ENCODE results near the gene PELO.
A peak's percentile ranks its signal among the peaks of the same experiment; 100 is the strongest.
"Not testable (repeated sequence)": the region's sequence is repeated elsewhere in the genome, so short reads cannot be mapped to it uniquely, and the experiment has no call there.

PELO gene, protein sequence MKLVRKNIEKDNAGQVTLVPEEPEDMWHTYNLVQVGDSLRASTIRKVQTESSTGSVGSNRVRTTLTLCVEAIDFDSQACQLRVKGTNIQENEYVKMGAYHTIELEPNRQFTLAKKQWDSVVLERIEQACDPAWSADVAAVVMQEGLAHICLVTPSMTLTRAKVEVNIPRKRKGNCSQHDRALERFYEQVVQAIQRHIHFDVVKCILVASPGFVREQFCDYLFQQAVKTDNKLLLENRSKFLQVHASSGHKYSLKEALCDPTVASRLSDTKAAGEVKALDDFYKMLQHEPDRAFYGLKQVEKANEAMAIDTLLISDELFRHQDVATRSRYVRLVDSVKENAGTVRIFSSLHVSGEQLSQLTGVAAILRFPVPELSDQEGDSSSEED

DNA sequence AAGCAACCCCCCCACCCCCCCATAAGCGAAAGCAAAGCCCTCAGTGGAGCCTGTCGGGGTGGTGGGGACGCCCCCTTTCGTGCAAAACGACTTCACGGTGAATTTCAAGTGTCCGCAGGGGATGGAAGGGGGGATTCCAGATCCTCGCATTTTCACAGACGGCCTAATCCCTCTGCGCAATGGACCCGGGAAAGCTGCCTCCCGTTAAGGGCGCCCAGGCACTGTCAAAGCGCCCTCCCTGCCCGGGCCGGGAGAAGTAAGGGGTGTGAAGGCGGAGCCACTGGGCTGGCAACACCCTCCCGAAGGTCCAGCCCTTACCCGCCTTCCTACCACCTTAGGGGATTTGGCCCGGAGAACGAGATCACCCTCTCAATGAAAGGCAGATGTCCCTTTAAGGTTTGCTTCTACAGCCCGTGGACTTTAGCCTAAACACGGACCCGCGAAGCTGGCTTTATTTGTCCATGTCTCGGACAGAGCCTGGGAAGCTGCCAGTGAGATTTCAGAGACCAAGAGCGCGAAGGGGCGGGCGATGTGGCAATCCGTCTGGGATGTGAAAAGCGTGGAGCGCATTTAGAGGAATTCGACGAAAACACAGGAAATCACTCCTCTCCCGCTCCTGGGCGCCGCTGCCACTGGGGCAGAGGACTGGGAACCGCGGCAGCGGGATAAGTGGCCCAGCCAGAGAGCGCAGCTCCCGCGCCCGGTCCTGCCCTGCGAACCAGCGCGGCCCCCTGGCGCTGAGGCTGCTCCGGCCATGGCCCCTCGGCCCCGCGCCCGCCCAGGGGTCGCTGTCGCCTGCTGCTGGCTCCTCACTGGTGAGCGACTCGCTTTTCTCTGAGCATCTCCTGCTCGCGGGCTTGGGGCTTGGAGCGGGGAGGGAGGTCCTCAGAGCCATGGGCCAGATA is at the start of gene PELO, which contains the start of gene ITGA1:
TSS of gene PELO (plus strand) at position 317 of the 905 bp plus-strand sequence. CDS start 12,479 bp downstream, outside the sequence.
TSS of gene ITGA1 (plus strand) at position 317 of the 905 bp plus-strand sequence. CDS start at position 755, 438 bp downstream.
- DNase-seq (ENCODE audit: low spot score): peak; percentile 39

DNA sequence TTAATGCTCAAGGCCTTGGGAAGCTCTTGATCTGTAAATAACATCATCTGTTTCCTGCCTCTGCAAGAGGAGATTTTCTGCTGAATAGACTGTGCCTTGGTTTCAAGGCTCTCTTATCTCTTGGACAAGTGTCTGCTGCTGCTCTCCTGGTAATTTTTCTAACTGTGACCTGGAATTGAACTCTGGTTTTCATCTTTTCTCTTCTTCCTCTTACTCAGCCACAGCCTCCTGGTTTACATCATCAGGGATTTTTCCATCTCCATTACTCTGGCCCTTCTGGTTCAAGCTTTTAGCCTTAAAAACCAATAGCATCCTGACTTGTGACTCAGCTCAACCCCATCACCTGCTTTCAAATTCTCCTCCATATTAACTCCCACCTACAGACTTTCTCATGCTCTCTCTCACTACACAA is 49.6 kb upstream of the PELO start:
- DNase-seq (ENCODE audit: low spot score): no peak

DNA sequence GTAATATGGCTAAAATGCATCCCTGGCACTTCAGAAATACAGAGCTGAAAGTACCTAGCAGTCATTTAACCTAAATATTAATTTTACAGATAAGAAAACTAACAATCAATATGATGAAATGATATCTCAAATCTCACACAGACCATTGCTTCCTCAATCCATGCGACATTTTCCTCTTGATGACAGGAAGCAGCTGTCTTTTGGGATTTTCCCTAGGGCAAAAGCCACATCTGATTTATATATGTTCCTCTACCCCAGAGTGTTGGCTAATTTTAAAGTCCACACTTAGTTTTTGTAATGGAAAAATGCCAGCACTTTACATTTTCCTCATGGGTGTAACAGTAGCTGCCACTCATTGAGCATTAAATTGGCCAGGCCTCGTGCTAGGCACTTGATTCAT is 47.7 kb upstream of the PELO start:
- DNase-seq (ENCODE audit: low spot score): no peak

DNA sequence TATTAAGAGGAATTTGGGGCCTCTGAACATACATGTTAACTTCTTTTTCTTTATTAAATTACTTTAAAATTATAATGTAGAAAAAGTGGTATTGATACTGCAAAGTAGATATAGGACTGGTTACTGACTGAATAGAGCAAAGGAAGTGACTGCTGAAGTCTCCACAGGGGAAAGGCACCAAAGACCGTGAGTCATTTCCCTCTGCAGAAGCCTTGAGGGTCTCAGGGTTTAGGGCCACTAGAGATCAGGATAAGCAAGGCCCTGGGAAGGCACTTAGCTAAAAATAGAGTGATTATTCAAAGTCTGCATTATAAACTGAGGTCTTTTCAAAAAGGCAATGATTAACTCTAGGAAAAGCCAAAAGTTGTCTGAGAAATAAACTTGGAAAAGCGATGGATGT is 44.7 kb upstream of the PELO start:
- DNase-seq (ENCODE audit: low spot score): peak; percentile 21

DNA sequence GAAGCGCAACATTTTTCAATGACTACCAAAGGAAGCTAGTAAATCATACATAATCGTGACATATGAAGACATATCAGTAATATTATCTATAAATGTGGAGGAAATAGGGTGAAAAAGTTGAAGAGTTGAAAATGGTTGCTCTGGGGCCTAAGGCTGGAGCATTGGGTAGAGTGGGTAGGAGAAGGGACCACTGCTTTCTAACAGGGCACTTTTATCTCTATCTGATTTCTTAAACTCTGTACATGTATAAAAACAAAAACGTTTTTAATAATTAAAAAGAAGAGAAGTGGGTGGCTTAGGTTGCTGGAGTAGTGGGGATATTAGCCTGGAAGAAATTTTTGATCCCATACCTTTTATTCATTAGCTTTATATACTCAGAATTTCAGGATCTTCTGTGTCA is 44.2 kb upstream of the PELO start:
- no peak for DNase-seq (ENCODE audit: low spot score)

DNA sequence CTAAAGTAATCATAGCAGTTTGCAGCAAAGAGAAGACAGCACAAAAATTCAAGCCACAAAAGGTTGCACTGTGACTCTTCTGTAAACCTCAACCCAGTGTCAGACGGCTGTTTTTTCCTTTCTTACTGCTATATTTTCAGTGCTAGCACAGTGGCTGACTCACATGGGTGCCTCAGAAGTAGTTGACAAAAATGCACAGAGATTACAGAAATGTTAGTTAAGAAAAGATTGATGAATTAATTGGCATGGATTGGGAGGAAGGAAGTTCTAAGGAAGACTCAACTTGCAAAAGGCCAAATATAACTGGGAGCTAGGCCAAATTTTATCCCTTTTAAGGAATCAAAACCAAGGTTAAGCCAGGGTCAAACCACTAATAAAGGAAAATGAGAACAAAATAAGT is 43.7 kb upstream of the PELO start:
- peak; percentile 78 for DNase-seq (ENCODE audit: low spot score)

DNA sequence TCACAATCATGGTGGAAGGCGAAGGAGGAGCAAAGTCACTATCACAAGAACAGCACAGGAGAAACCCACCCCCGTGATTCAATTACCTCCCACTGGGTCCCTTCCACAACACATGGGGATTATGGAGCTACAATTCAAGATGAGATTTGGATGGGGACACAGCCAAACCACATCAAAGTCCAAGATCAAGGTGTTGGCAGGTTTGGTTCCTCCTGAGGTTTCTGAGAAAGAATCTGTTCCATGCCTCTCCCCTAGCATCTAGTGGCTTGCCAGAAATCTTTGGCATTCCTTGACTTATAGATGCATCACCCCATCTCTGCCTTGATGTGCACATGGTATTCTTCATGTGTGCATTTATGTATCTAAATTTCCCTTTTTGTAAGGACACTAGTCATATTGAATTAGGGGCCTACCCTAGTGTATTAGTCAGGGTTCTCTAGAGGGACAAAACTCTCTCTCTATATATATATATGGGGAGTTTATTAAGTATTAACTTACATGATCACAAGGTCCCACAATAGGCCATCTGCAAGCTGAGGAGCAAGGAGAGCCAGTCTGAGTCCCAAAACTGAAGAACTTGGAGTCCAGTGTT is 42.8 kb upstream of the PELO start:
- not testable (repeated sequence) for DNase-seq (ENCODE audit: low spot score)

DNA sequence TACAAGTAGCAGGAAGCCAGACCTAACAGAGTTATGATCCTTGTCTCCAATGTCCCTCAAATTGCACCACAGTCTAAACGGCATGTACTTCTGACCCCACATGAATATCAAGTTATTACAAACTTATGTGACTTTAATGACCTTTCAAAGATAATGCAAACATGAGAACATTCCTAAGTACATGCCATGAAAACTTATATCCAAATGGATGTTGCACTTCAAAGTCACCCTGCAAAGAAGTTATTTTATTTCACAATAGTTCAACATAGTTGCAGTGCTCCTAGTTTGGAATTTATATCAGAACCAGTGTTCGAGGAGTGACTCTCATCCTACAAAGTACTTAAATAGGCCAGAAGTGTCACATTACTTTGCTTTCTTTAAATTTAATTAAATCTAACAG is 41.2 kb upstream of the PELO start:
- no peak for DNase-seq (ENCODE audit: low spot score)

DNA sequence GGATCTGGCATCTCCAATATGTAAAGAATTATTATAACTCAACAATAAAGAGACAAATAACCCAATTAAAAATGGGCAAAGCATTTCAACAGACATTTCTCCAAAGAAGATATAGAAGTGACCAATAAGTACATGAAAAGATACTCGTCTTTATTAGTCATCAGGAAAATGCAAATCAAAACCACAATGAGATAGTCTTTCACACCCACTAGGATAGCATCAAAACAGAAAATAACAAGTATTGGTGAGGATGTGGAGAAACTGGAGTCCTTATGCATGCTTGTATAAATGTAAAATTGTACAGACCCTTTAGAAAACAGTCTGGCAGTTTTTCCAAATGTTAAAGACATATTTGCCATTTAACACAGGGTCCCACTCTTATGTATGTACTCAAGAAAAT is 39.1 kb upstream of the PELO start:
- DNase-seq (ENCODE audit: low spot score): peak; percentile 30

DNA sequence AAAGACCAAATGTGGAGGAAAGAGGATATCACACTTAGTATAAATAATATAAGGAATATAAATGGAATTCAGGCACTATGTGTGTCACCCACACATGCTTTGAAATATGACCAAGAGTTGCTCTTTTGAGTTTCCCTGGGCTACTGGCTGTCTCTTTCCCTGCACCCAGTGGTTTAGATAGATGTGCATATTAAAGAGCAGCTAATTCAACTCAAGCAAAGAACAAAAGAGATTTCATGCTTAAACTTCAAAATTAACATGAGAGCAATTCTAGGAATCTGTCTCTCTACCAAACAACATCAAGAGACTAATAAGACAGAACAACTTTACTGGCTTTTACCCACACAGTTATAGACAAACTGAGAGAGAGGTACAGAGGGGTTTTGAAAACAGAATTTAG is 38.0 kb upstream of the PELO start:
- no peak for DNase-seq (ENCODE audit: low spot score)

DNA sequence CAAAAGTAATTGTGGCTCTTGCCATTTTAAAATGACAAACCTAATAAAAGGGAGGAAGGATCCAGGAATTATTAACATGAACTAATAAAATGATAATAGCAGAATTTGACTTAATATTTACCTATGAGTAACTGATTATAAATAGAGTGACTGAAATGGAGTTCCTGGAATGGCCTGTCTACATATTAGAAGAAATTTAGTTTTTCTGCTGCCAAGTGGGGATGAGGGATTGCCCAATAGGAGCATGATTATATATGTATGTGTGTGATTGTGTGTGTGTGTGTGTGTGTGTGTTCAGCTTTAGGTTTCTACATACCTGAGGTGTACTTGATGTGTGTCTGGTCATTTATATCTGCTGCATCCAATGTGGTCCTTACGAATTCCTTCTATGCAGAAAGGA is 36.6 kb upstream of the PELO start:
- no peak for DNase-seq (ENCODE audit: low spot score)

DNA sequence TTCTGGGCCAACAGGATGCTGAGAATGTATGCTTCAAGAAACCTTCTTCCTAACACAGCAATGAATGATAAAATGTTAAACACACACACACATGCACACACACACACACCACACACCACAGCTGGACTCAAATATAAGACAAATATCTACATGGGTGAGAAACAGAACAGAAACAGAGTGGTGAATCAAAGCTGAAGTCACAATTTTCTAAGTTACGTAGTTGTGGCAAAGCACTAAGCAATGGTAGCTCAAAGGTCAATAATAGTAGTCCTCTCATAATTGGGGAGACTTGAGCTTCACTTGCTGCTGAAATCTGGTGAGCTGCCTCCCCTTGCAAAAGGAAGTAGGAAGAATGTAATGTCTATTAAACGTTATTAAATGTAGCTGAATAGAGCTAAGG is 33.7 kb upstream of the PELO start:
- DNase-seq (ENCODE audit: low spot score): no peak

DNA sequence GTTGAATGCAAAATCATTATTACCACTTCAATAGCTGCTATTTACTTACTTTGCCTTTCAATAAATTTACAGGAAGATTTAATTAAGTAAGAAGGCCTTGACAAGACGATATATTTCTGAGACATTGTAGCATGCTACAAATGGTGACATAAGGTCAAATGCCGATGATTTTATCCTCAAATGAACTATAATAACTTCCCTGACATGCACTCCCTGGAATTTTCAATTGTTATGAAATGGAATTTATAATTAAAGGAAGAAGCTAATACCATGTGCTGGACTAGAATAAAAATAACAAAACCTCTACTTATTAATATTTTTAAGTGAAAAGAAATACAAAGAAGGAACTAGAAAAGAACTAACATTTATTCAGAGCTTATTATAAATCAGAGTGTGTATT is 30.2 kb upstream of the PELO start:
- DNase-seq (ENCODE audit: low spot score): no peak

DNA sequence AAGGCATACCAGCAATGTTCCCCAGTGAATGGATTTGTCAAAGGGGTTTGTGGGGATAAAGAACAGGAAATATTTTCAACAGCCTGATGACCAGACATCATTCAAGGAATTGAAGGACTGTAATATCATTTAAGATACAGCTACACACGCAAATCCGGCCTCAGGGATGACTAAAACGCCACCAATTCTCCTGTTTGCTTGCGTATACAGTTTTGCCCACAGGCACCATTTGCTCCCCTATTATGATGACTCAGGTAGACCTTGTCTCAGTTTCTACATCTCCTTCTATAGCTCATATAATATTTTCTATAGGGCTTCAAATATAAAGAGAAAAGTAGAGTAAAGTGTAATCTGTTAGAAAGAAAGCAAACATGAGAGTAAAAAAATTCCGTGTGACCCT is 29.7 kb upstream of the PELO start:
- DNase-seq (ENCODE audit: low spot score): no peak

DNA sequence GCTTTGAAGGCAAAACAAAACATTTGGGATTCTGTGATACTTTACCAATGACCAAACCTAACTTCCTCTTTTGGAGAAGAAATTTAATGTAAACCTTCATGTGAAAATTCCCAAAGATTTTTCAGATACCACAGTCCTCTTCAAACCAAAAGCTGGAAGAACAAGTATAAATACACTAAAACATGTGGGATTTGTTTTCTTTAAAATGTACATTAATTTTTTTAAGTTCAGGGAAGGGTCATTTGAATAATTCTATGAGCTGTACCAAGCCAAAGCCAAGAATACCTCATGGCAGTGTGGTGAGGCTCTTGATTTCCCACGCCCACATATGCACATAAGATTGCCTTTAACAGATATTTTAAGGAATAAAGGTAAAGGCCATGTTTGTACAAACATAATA is 28.4 kb upstream of the PELO start:
- no peak for DNase-seq (ENCODE audit: low spot score)

DNA sequence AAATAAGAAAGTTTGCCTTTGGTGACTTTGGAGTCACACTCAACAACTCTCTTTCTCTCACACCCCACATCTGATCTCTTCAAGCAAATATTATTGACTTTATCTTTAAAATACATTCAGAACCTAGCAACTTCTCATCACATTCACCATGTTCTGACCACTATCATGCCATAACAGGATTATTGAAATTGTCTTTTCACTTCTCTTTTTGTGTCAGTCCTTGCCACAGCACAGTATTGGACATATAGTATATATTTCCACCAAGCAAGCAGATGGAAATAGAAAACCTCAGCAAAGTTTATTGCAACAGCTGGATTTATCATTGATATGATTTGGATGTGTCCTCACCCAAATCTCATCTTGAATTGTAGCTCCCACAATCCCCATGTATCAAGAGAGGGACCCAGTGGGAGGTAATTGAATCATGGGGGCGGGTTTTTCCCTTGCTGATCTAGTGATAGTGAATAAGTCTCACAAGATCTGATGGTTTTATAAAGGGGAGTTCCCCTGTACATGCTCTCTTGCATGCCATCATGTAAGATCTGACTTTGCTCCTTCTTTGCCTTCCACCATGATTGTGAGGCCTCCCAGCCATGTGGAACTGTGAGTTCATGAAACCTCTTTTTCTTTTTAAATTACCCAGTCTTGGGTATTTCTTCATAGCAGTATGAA is 26.9 kb upstream of the PELO start:
- DNase-seq (ENCODE audit: low spot score): no peak

DNA sequence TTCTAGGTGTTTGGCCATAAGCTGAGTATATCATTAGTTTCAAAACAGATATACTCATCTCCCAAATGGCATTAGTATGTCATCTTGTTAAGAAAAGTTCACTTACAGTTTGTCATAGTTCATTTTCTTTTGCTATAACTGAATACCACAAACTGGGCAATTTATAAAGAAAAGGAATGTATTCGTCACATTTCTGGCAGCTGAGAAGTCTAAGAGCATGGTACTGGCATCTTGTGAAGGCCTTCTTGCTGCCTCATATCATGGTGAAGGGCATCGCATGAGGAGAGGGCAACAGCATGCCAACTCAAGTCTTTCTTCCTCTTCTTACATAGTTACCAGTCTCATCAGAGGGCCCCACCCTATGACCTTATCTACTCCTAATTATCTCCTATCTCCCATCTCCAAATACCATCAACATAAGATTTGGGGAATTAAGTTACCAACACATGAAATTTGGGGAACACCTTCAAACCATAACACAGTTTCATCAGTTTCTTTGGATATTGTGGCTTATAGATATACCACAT is 20.4 kb upstream of the PELO start:
- no peak for DNase-seq (ENCODE audit: low spot score)

DNA sequence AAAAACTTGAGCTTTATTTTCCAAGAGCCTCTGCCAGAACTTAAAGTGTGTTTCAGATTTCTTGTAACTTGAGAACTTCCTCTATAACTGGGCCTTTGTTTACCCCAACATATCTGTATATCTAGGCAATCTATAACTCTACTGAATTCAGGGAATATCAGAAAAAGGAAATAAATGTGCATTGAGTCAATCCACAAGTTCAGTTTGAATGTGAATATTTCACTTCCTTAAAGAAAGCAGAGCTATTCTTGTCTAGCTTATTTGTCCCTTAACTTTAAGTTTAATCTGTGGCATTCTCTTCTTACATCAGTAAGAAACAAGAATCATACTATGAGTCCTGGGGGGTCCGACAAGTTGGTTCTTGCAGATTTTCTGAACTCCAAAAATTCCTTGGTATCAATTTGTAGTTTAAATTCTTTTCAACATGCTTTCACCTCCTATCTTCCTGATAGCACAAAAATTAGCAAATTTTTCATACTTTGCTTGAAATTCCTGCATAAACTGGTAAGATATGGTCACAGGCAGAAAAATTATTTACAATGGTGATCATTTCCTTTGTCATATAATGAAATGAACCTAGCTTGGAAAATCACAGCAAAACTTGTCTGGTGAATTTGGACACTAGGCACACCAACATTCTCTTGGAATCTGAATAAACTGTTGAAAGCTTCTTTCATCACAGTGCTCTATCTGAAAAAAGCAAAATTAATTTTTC is 19.8 kb upstream of the PELO start:
- no peak for DNase-seq (ENCODE audit: low spot score)

DNA sequence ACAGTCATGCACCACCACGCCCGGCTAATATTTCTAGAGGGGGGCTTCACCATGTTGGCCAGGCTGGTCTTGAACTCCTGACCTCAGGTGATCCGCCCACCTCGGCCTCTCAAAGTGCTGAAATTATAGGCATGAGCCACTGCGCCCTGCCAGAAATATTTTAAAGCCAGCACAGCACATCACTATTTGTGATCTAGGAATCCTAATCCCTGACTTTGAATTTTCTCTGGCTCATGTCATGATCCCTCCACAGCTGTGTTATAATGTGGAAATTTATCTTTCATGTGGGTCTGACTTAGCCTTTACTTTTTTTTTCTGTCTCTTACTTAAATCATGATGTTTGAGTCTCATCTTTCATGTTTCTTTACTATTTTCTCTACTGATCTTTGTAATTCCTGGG is 18.7 kb upstream of the PELO start:
- no peak for DNase-seq (ENCODE audit: low spot score)

DNA sequence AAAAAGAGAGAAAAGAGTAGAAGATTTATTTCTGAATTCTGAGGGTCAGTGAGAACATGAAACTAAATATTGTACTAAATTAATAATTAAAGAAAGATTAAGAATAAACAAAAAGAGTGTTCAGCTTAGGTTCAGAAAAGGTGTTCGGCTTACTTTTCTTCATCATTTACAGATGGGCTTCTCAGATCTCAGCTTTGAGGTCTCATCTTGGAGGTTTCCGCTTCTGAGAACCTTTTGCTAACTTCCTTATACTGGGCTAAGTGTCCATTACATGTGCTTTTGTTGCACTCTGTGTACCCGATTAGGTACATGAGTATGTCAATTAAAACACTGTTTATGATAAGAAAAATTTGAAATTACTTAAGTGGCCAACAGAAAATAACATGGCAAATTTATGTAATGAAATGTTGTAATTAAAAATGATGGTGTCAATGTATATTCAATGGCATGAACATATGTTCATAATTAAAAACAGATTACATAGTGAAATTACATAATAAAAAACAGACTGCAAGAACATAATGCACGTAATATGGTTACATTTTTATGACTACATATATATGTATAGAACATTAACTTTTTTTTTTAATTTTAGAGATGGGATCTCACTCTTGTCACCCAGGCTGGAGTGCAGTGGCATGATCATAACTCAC is 17.3 kb upstream of the PELO start:
- no peak for DNase-seq (ENCODE audit: low spot score)
